GM18526 (cell line): Measurements from ENCODE around the gene APBA1.

Experiments used
- POLR2A ChIP-seq: IDR thresholded peaks from 3 replicates; pipeline ENCODE4 v1.6.1; 2011; ENCODE audit not compliant: insufficient read length; ENCODE audit errors: extremely low read depth

Gene APBA1

DNA sequence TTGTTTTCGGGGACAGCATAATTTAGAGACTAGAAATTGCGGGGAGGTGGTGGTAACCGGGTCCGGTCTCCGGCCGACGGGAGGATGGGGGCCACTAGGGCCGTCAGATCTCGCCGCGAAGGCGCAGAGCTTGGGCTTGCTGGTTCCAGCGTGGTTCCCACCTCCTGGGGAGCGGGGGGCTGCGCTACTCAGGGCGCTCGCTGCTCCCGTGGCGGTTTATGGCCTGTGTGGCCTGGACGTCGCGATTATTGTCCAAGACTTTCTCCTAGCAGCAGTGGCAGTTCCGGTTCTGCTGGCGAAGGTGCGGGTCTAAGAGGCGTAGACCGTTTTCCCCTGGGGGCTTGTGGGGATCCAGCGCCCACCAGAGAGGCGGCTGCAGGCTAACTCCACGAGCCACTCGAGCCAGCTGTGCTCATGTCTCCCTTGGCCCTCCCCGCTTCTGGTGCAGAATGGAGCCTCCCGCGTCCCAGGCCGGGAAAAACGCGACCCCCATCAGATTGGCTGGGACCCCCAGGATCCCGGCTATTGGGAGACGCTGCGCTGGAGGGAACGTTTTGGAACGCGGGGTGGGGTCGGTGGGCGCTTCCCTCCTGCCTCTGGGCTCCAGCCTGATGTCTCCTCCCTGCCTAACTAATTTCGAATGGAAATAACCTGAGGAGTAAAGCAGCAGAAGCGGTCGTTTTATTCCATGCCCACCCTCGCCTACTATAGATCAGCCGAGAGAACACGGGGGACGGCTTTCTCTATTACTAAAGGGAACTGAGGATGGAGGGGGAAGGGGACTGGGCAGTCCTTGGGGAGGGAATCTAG lies 260.0 kb downstream of the APBA1 start:
- TF ChIP-seq POLR2A, result no peak

DNA sequence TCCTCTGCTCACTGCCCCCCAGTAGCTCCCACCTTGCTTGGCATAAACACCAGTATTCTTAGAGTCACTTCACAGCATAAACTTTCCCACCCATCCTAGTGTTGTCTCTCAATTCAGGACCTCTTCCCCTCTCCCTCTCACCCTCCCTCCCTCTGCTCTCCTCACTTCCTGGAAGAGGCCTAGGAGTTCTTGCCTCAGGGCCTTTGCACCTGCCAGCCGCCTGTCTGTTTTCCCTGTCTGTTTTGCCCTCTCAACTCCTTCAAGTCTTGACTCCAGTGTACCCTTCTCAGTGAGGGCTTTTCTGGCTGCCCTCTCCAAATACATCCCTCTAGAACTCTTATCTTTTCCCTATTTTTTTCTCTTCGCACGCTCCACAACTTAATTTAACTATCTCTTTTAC lies 260.9 kb downstream of the APBA1 start:
- no peak for TF ChIP-seq POLR2A

DNA sequence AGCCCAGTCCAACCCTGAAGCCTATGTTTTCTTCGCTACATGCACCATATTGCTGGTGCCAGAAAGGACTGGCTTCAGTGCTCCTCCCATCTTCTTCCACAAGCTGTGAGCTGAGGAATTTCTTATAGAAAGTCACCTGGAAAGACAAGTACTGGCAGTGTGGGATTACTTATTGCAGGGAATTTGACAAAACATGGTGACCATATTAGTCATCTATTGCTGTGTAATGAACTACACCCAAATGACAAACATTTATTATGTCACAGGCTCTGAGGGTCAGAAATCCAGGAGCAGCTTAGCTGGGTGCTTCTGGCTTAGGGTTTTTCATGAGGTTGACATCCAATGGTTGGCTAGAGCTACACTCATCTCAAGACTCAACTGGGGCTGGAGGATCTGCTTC lies 271.7 kb downstream of the APBA1 start:
- no peak for TF ChIP-seq POLR2A

DNA sequence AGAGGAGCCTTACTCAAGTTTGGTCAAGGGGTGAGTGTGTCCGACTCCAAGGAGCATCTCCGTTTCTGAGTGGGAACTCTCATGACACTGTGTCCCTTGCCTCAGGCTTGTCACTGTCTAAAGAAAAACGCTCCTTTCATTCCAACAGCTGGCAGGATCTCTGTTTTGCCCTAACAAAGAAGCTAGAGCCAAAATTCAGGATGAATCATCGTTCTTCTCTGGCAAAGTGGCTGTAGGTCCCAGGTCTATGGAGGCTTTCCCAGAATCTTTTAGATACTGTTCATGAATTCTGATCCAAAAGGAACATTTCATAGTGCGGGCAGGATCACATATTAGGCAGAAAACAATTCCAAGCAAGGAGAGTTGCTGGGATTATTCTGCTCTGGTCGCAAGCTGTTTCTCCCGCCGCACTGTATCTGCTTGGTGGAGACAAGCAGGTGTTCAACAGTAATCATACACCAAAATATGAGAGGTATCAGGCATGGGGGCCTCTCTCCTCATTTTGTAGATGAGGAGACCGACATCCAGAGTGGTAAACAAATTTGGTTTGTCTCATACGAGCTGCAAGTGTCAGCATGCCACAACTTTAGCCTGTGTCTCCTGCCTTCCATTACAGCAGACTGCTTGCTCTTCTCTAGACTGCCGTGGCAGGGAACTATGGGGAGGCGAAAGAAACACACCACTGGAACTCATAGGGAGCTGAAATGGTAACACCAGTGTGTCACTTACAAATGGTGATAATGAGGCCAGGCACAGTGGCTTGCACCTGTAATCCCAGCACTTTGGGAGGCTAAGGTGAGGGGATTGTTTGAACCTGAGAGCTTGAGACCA lies 274.6 kb downstream of the APBA1 start:
- TF ChIP-seq POLR2A, result no peak

DNA sequence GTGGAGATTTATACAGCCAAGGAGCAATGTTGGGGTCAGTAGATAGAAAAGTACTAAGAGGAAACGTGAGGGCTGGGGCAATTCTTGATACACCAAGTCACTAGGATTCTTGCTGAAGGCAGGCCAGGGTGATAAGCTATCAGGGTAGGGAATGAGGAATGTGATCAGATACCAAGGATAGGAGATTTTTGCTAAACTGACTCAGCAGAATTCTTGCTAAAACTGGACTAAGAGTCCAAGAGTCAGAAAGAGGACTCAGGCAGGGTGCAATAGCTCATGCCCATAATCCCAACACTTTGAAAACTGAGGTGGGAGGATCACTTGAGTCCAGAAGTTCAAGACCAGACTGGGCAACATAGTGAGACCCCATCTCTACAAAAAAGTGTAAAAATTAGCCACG lies 275.4 kb downstream of the APBA1 start:
- no peak for TF ChIP-seq POLR2A

DNA sequence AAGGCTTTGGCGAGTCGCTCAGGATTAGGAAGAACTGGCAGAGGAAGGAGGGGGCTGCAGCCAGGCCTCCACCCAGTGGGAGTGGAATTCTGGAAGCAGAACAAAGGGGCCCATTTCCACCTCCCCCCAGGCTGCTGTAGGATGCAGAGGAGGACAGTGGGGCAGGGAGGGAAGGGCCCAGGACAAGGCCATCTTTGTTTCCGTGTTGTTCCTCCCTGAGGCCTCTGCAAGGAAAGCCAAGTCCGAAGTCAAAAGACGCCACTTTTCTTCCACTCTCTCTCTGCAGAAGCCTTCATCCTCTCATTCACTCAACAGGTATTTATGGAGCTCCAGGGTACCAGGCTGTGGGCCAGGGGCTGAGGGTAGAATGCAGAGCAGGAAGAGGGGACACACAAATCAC lies 276.5 kb downstream of the APBA1 start:
- TF ChIP-seq POLR2A, result no peak

DNA sequence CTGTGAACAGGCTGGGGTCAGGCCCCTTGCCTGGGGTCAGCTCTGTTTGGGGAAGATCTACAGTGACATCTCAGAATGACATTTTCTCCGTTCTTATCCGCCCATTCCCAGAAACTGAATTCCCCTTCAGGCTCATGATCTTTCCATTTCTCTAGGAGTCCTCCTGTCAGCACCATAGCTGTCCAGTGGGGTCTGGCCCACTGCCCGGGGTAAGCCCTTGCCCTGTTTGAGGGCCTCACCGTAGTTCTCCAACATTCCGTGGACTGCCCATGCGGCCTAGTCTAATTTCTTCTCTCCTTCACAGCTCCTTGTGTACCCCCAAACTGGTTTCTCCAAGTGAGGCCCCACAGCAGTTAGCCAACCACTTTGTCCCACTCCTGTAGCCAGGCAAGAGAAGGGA lies 278.7 kb downstream of the APBA1 start:
- TF ChIP-seq POLR2A, result no peak

DNA sequence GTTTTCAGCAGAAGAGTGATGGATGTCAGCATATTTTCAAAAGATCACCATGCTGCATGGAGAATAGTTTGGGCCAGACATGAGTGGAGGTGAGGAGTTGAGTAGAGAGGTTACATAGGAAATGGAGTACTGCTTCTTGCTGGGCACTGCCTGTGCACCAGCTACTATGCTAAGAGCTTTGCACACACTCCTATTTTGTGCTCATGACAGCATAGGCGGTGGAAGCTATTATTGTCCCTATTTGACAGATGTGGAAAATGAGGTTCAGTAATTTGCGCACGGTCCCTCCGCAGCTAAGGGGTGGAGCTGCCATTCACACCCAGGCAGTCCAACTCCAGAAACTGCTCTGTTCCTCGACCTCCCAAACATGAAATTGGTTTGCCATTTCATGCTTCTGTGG lies 279.3 kb downstream of the APBA1 start:
- TF ChIP-seq POLR2A, result no peak

DNA sequence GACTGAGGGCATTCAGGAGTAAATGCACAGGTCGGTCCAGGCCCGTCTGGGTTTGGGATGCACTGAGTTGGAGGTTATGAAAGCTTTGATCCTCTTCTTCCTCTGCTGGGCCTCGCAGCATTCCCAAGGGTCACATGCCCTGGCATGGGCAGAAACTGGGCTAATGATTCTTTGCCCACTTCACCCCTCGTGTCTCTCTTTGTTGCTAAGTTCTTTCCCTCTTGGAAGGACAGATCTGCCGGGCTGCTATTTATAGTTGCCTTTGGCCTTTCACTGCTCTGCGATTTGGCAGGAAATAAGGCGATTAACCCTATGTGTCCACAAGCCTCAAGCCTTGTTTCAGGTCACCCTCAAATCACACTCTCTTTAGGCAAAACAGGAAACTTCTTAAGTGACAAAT lies 280.2 kb downstream of the APBA1 start:
- no peak for TF ChIP-seq POLR2A

DNA sequence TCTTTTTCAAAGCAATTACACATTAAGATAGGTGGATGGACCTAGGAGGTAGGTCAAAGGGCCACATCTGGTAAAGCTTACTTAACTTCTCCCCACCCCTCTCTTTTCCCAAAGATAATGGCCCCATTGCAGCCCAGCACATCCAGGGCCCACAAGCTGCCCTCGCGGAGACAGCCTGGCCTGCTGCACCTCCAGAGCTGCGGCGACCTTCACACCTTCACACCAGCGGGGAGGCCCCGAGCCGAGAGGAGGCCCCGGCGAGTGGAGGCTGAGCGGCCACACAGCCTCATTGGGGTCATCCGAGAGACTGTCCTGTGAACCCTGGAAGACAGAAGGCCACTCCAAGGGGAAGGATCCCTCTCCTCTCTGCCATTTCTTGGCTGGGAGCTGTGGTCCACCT lies 280.7 kb downstream of the APBA1 start:
- TF ChIP-seq POLR2A, result no peak

DNA sequence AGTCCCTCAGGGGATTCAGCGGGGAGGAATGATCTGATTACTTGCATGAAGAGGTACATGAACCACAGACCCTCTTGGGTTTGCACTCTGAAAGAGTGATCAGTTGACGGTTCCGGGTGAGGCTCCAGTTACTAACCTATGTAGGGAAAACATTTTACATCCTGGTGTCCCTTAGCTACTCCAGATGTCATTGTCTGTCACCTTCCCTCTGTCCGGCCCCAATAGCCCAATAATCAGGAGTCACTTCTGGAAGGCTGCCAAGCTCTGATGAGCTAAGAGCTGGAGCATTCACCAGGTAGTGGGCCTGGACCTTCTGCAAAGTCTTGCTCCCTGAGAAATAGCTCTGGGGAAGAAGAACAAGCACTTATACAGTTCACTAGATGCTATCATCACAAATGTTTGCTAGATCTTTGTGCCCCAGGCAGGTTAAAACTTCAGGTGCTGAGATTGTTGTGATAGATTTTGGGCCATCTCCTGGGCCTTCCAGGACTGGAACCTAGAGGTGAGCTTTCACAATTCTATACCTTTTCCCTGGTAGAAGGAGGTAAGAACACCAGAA lies 282.7 kb downstream of the APBA1 start:
- TF ChIP-seq POLR2A, result no peak

DNA sequence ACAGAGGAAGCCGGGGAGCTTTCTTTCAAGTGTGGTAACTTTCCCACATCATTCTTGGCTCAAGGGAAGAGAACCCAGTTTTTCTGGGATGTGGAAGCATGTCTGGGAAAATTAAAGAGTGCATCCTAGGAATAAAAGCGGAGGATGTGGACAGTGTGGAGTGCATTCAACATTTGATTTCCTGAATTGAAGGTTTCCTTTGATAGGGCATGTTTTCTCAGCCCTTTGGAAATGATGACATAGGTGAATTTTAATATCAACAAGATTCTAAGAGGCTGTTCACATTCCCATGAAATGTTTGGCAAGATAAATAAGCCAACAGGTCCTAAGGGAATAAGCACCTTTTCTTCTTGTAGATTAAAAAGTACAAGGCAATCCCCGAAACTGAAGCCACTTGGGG lies 283.6 kb downstream of the APBA1 start:
- TF ChIP-seq POLR2A, result no peak

DNA sequence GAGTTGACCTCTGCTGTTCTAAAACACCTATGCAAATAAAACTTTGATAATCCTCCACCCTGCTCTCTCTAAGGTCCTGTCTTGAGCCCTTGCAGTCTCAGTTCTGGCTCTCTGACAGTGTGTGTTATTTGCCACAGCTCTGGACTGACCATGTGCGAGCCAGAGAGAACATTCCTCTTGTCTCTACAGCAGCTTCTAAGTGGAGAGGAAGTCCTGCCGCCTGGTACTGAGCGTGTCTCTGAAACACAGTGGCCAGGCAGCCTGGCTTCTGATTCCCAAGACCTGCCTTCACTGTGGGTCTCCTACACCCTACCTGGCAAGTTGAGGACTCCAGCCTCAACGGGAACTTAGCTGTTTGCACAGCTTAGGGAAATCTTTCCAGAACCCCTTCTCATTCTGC lies 285.5 kb downstream of the APBA1 start:
- no peak for TF ChIP-seq POLR2A

DNA sequence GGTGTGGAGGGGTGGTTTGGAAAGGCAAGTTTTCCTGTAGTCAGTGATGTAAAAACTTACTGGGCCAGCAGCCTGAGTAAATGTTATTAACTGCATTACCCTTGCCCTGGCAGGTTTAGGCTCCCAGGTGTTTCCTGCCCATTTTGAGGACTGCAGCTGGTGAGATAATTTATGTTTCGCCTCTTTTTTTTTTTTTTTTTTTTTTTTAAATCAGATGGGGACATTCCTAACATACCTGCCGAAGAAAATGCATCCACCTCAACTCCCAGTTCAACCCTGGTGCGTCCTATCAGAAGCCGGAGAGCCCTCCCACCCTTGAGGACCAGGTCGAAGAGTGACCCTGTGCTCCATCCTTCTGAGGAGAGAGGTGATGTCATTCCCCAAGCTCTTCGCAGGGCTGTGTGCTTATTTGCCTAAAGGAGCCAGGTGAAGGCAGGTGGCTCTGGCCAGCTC lies 286.6 kb downstream of the APBA1 start:
- no peak for TF ChIP-seq POLR2A

DNA sequence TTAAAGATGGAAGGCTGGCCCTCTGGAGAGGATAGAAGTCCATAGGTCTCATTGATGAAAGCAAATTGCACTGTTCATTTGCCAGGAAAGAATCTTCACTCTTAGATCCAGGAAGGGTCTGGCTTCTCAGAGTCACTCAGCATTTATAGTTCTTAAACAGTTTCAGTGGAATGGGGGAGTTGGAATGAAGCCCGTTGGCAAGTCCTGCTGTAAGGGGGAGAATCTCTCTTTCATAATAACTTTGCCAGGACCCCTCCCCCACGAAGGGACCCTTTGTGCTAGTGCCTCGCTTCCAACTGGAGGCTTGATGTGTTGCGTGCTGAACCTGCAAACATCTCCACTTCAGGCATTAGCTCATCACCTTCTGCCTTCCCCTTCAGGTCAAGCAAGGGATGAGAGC lies 290.0 kb downstream of the APBA1 start:
- no peak for TF ChIP-seq POLR2A

DNA sequence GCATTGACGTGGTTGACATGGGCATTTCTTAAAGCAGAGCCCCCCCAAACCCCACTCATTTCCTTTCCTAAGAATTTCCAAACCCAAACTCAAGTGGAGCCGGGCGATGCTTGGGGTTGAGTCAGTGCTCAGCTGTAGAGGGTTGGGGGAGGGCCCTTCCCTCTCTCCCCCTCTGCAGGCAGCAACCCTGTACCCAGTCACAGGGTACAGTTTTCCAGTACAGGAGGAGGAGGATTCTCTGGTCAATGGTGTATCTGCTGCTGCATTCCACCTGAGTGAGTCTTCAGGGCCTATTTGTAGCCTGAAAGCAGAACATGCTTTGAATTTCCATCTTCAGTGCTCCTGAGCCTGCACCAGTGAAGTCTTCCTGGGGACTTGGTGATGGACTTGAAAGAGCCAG lies 291.4 kb downstream of the APBA1 start:
- TF ChIP-seq POLR2A, result no peak
